HepG2 (cell line): ENCODE measurements around the gene TRIM7. TPM values are rescaled to one million over a fixed set of nuclear protein-coding genes. Genes with fewer than 3 reads are reported as not detected.

ENCODE experiments used
- ATF1 ChIP-seq: IDR thresholded peaks from 2 replicates; pipeline ENCODE4 v1.6.1; 2016; ENCODE audit warnings: mild to moderate bottlenecking, control low read depth
- CBX5 ChIP-seq: sonication (generic); formaldehyde crosslinking; IDR thresholded peaks from 2 replicates; pipeline ENCODE4 v1.4.0; 2020; ENCODE audit warnings: missing genetic modification reagents, borderline replicate concordance
- EZH2 ChIP-seq: conservative IDR thresholded peaks from 2 replicates; pipeline ENCODE4 v1.6.1; 2012; ENCODE audit warnings: mild to moderate bottlenecking, low read depth, low read length, moderate library complexity
- HHEX ChIP-seq: IDR thresholded peaks from 2 replicates; pipeline ENCODE4 v1.6.1; 2016; ENCODE audit warnings: control low read depth
- RARA ChIP-seq: IDR thresholded peaks from 2 replicates; pipeline ENCODE4 v1.6.1; 2016; ENCODE audit warnings: missing genetic modification reagents, missing compliant biosample characterization
- REXO4 ChIP-seq: sonication (generic); formaldehyde crosslinking; IDR thresholded peaks from 2 replicates; pipeline ENCODE4 v1.8.0; 2022; ENCODE audit warnings: missing genetic modification reagents, mild to moderate bottlenecking, borderline replicate concordance
- RFX3 ChIP-seq: IDR thresholded peaks from 2 replicates; pipeline ENCODE4 v1.6.1; 2016; ENCODE audit warnings: missing biosample characterization, missing genetic modification reagents
- SOX6 ChIP-seq, 2 experiments: fragments of 450-650 bp in 1 of 2; sonication (generic) in 1 of 2; formaldehyde crosslinking in 1 of 2; IDR thresholded peaks; 2 replicates each; pipeline versions ENCODE4 v1.4.0 to v1.6.1; 2017 to 2020; ENCODE audit warnings: antibody characterized with exemption in 1 of 2, mild to moderate bottlenecking in 1 of 2, missing genetic modification reagents in 1 of 2
- THYN1 ChIP-seq: sonication (generic); formaldehyde crosslinking; IDR thresholded peaks from 2 replicates; pipeline ENCODE4 v1.8.1; 2023; ENCODE audit warnings: low read depth, mild to moderate bottlenecking, moderate library complexity, missing genetic modification reagents, borderline replicate concordance
- U2AF2 ChIP-seq: fragments of 200-400 bp; formaldehyde crosslinking; IDR thresholded peaks from 2 replicates; pipeline ENCODE4 v1.6.1; 2017; ENCODE audit warnings: low read depth, mild to moderate bottlenecking, low read length
- ZNF20 ChIP-seq: sonication (generic); formaldehyde crosslinking; IDR thresholded peaks from 2 replicates; pipeline ENCODE4 v1.4.0; 2020; ENCODE audit warnings: mild to moderate bottlenecking, moderate library complexity, missing genetic modification reagents
- ZNF34 ChIP-seq: sonication (generic); formaldehyde crosslinking; IDR thresholded peaks from 2 replicates; pipeline ENCODE4 v1.4.0; 2020; ENCODE audit warnings: mild to moderate bottlenecking, missing genetic modification reagents, borderline replicate concordance
- polyA plus RNA-seq, 8 experiments: library from polyadenylated mRNA; depleted of rRNA in 3 of 8; stranded (reverse) in 7 of 8; unstranded in 1 of 8; fragments of >200 nt; fragmentation: Illumina TruSeq in 4 of 8; extraction: Trizol in 4 of 8; gene quantifications; 2 replicates each; pipeline versions ENCODE4 v1.2.1 to v1.2.3, GENCODE V29; 2011 to 2016; ENCODE audit warnings: low read depth in 4 of 8, missing spikeins in 1 of 8, mixed read lengths in 1 of 8; ENCODE audit not compliant: insufficient read depth in 1 of 8
- total RNA-seq, 5 experiments: library from RNA; depleted of rRNA; stranded (reverse); fragments of >200 nt; fragmentation: Illumina TruSeq; extraction: Trizol; gene quantifications; 2 replicates each; pipeline ENCODE4 v1.2.3, GENCODE V29; 2016; ENCODE audit warnings: low read depth in 1 of 5
- TF ChIP-seq, protein P1 (sequence below): sonication (generic); formaldehyde crosslinking; IDR thresholded peaks from 2 replicates; pipeline ENCODE4 v1.8.1; 2023; ENCODE audit warnings: mild to moderate bottlenecking, inconsistent platforms, moderate library complexity, missing genetic modification reagents, borderline replicate concordance
- TF ChIP-seq, protein P2 (sequence below): sonication (generic); formaldehyde crosslinking; conservative IDR thresholded peaks from 2 replicates; pipeline ENCODE4 v1.8.0; 2022; ENCODE audit warnings: missing genetic modification reagents
- TF ChIP-seq, protein P3 (sequence below): sonication (generic); formaldehyde crosslinking; conservative IDR thresholded peaks from 2 replicates; pipeline ENCODE4 v1.4.0; 2020; ENCODE audit warnings: missing genetic modification reagents
- TF ChIP-seq, protein P4 (sequence below): sonication (generic); formaldehyde crosslinking; IDR thresholded peaks from 2 replicates; pipeline ENCODE4 v1.8.0; 2022; ENCODE audit warnings: mild to moderate bottlenecking, missing genetic modification reagents, borderline replicate concordance
- TF ChIP-seq, protein P5 (sequence below): sonication (generic); formaldehyde crosslinking; IDR thresholded peaks from 2 replicates; pipeline ENCODE4 v1.5.0; 2020; ENCODE audit warnings: mild to moderate bottlenecking, missing genetic modification reagents
- TF ChIP-seq, protein P6 (sequence below): fragments of 450-650 bp; IDR thresholded peaks from 2 replicates; pipeline ENCODE4 v1.6.1; 2017
- TF ChIP-seq, protein P7 (sequence below): sonication (generic); formaldehyde crosslinking; IDR thresholded peaks from 2 replicates; pipeline ENCODE4 v1.8.0; 2022; ENCODE audit warnings: missing genetic modification reagents, mild to moderate bottlenecking, inconsistent platforms, borderline replicate concordance

TRIM7 gene
- total and polyA plus RNA-seq, 2 of the 13 experiments (the other 11 are each of a cell fraction or from before 2014, with no cell fraction given), result 0.13 TPM; not detected in 1

DNA sequence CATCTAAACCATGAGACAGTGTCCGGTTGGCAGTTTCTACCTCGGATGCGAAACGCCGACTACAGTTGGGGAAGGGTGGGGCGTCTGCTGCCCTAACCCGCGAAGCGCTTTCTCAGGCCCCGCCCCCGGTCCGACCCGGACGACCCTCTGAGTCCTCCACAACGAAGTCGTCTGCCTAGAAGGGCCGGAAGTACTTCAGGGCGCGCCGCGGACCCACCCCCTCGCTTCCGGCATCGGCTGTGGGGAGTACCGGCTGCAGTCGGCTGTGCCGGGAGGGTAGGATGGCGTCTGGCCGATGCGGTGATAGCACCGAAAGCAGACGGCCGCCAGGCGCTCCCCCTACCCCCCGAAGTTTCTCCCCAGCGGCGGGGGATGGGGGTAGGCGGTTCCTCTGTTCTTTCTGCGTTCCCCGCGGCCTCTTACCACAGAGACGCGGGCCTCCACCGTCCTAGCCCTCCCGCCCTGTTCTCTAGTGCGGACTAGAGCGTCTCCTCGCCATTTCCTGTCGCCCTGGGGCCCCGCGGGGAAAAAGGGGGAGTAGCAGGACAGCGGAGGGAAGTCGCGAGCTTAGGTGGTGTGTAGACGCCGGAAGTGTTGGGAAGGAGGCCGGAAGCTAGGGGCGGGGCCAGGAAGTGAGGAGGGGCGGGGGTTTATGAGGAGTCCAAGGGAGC lies 18.2 kb upstream of the TRIM7 start, which contains the start of gene TRIM41 (continued):
- peak; percentile 10; the same call in 1 of the 2 replicates for TF ChIP-seq RFX3
- TF ChIP-seq EZH2, result no peak
- TF ChIP-seq, protein P1, sequence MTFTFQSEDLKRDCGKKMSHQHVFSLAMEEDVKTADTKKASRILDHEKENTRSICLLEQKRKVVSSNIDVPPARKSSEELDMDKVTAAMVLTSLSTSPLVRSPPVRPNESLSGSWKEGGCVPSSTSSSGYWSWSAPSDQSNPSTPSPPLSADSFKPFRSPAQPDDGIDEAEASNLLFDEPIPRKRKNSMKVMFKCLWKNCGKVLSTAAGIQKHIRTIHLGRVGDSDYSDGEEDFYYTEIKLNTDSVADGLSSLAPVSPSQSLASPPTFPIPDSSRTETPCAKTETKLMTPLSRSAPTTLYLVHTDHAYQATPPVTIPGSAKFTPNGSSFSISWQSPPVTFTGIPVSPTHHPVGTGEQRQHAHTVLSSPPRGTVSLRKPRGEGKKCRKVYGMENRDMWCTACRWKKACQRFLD (CRISPR knock-in tag), result no peak
- peak; percentile 84 for TF ChIP-seq ATF1 (CRISPR knock-in tag)
- TF ChIP-seq, protein P2, sequence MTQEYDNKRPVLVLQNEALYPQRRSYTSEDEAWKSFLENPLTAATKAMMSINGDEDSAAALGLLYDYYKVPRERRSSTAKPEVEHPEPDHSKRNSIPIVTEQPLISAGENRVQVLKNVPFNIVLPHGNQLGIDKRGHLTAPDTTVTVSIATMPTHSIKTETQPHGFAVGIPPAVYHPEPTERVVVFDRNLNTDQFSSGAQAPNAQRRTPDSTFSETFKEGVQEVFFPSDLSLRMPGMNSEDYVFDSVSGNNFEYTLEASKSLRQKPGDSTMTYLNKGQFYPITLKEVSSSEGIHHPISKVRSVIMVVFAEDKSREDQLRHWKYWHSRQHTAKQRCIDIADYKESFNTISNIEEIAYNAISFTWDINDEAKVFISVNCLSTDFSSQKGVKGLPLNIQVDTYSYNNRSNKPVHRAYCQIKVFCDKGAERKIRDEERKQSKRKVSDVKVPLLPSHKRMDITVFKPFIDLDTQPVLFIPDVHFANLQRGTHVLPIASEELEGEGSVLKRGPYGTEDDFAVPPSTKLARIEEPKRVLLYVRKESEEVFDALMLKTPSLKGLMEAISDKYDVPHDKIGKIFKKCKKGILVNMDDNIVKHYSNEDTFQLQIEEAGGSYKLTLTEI (CRISPR knock-in tag), result no peak
- TF ChIP-seq, protein P3, sequence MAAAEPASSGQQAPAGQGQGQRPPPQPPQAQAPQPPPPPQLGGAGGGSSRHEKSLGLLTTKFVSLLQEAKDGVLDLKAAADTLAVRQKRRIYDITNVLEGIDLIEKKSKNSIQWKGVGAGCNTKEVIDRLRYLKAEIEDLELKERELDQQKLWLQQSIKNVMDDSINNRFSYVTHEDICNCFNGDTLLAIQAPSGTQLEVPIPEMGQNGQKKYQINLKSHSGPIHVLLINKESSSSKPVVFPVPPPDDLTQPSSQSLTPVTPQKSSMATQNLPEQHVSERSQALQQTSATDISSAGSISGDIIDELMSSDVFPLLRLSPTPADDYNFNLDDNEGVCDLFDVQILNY, result no peak
- TF ChIP-seq, protein P4, sequence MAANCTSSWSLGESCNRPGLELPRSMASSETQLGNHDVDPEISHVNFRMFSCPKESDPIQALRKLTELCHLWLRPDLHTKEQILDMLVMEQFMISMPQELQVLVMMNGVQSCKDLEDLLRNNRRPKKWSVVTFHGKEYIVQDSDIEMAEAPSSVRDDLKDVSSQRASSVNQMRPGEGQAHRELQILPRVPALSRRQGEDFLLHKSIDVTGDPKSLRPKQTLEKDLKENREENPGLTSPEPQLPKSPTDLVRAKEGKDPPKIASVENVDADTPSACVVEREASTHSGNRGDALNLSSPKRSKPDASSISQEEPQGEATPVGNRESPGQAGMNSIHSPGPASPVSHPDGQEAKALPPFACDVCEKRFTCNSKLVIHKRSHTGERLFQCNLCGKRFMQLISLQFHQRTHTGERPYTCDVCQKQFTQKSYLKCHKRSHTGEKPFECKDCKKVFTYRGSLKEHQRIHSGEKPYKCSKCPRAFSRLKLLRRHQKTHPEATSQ (CRISPR knock-in tag), result peak; percentile 58; the same call in 1 of the 2 replicates
- TF ChIP-seq THYN1 (CRISPR knock-in tag), result no peak
- TF ChIP-seq, protein P5, sequence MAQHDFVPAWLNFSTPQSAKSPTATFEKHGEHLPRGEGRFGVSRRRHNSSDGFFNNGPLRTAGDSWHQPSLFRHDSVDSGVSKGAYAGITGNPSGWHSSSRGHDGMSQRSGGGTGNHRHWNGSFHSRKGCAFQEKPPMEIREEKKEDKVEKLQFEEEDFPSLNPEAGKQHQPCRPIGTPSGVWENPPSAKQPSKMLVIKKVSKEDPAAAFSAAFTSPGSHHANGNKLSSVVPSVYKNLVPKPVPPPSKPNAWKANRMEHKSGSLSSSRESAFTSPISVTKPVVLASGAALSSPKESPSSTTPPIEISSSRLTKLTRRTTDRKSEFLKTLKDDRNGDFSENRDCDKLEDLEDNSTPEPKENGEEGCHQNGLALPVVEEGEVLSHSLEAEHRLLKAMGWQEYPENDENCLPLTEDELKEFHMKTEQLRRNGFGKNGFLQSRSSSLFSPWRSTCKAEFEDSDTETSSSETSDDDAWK, result no peak
- TF ChIP-seq, protein P6, sequence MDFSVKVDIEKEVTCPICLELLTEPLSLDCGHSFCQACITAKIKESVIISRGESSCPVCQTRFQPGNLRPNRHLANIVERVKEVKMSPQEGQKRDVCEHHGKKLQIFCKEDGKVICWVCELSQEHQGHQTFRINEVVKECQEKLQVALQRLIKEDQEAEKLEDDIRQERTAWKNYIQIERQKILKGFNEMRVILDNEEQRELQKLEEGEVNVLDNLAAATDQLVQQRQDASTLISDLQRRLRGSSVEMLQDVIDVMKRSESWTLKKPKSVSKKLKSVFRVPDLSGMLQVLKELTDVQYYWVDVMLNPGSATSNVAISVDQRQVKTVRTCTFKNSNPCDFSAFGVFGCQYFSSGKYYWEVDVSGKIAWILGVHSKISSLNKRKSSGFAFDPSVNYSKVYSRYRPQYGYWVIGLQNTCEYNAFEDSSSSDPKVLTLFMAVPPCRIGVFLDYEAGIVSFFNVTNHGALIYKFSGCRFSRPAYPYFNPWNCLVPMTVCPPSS, result no peak
- TF ChIP-seq HHEX, result no peak
- TF ChIP-seq ZNF20 (CRISPR knock-in tag), result 0 out of 2 replicates have a peak, but pooled peaks have one; percentile 11
- TF ChIP-seq U2AF2, result no peak
- TF ChIP-seq RARA (CRISPR knock-in tag), result 0 out of 2 replicates have a peak, but pooled peaks have one; percentile 5
- TF ChIP-seq SOX6 (IDR thresholded peaks at IDR 0.05), result no peak
- TF ChIP-seq SOX6 (CRISPR knock-in tag; IDR thresholded peaks at IDR 0.05), result peak; percentile 76
- TF ChIP-seq ZNF34, result no peak; the same call in 1 of the 2 replicates
- TF ChIP-seq, protein P7, sequence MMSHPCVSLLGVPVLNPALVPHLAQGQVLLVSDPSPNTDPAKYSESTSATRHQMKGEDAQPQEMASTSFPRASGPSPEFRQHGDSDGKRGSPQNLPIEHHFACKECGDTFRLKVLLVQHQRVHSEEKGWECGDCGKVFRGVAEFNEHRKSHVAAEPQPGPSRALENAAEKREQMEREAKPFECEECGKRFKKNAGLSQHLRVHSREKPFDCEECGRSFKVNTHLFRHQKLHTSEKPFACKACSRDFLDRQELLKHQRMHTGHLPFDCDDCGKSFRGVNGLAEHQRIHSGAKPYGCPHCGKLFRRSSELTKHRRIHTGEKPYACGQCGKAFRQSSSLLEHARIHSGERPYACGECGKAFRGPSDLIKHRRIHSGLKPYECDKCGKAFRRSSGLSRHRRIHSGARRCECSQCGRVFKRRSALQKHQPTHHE (CRISPR knock-in tag), result peak; percentile 91; the same call in 1 of the 2 replicates
- TF ChIP-seq REXO4 (CRISPR knock-in tag), result no peak
- peak; percentile 61; the same call in 1 of the 2 replicates for TF ChIP-seq CBX5
